Caco-2 (cell line): ENCODE measurements around the gene SYT14. TPM values are rescaled to one million over a fixed set of nuclear protein-coding genes. Genes with fewer than 3 reads are reported as not detected.
"Not testable (repeated sequence)": the region's sequence is repeated elsewhere in the genome, so short reads cannot be mapped to it uniquely, and the experiment has no call there.

Experiments
- BruUV-seq: library from RNA; stranded (reverse); fragments of 400-500 nt; replicated peaks from 2 replicates; lab custom pipeline; 2021; lab: Mats Ljungman, UMichigan
- CTCF ChIA-PET: fragments of 300-600 bp; sonication (Branson Sonifier 250); formaldehyde crosslinking; loops from one replicate; lab custom pipeline; 2022; ENCODE audit warnings: antibody characterized with exemption; lab: Charles Lee
- POLR2A ChIA-PET: fragments of 300-600 bp; sonication (Branson Sonifier 250); formaldehyde crosslinking; loops from one replicate; lab custom pipeline; 2022; ENCODE audit warnings: antibody characterized with exemption; lab: Charles Lee
- DNase-seq, 2 experiments: peaks; one replicate each; pipeline versions ENCODE4 v3.0.0 to v3.0.0-alpha.2; 2020 to 2022
- H3K27me3 ChIP-seq: replicated peaks from 2 replicates; pipeline ENCODE4 v1.6.0; 2011; ENCODE audit warnings: low read length; ENCODE audit not compliant: control insufficient read depth, insufficient read depth
- H3K36me3 ChIP-seq: 2 replicates; pipeline ENCODE4 v1.5.1; 2011; ENCODE audit warnings: low read length; ENCODE audit not compliant: control insufficient read depth, insufficient read depth
- H3K4me1 ChIP-seq: fragments of 250-450 bp; sonication (Bioruptor Pico); 2 replicates; pipeline ENCODE4 v1.5.1; 2020; ENCODE audit warnings: mild to moderate bottlenecking
- H3K4me3 ChIP-seq: 2 replicates; pipeline ENCODE4 v1.5.1; 2011; ENCODE audit warnings: low read depth, mild to moderate bottlenecking, control low read depth, low read length
- H3K9me3 ChIP-seq: fragments of 250-450 bp; sonication (Bioruptor Pico); 2 replicates; pipeline ENCODE4 v1.5.1; 2020; ENCODE audit warnings: mild to moderate bottlenecking, moderate library complexity
- H3K27ac Mint-ChIP-seq: one replicate; pipeline ENCODE4 v1.8.0; 2022; ENCODE audit warnings: mixed read lengths; ENCODE audit not compliant: unreplicated experiment
- H3K27me3 Mint-ChIP-seq: one replicate; pipeline ENCODE4 v1.8.0; 2022; ENCODE audit warnings: mixed read lengths; ENCODE audit not compliant: insufficient read depth, unreplicated experiment
- H3K36me3 Mint-ChIP-seq: one replicate; pipeline ENCODE4 v1.8.0; 2022; ENCODE audit warnings: mild to moderate bottlenecking, mixed read lengths; ENCODE audit not compliant: insufficient read depth, unreplicated experiment
- H3K4me1 Mint-ChIP-seq: one replicate; pipeline ENCODE4 v1.8.0; 2022; ENCODE audit warnings: low read depth, mixed read lengths; ENCODE audit not compliant: unreplicated experiment
- H3K4me3 Mint-ChIP-seq: one replicate; pipeline ENCODE4 v1.8.0; 2022; ENCODE audit warnings: mild to moderate bottlenecking, moderate library complexity, mixed read lengths; ENCODE audit not compliant: unreplicated experiment
- H3K9me3 Mint-ChIP-seq: one replicate; pipeline ENCODE4 v1.8.0; 2022; ENCODE audit warnings: mixed read lengths; ENCODE audit not compliant: unreplicated experiment
- intact Hi-C: fragments of 100-400 bp; cut with micrococcal nuclease; formaldehyde crosslinking; loops from one replicate; pipeline ENCODE4 v1.10.0; 2022; ENCODE audit not compliant: unreplicated experiment
- total RNA-seq: library from RNA; stranded (reverse); gene quantifications from 2 replicates; pipeline ENCODE4 v1.2.3, GENCODE V29; 2022
- TF ChIP-seq, protein P1 (sequence below), 2 experiments: fragments of 200-600 bp in 1 of 2; IDR thresholded peaks; 1 replicate in 1 of 2; 2 replicates in 1 of 2; pipeline versions ENCODE4 v1.5.1 to v1.8.0; 2011 to 2022; ENCODE audit warnings: antibody characterized with exemption in 1 of 2, control low read depth in 1 of 2, inconsistent platforms in 1 of 2, low read depth in 1 of 2, low read length in 1 of 2, mild to moderate bottlenecking in 1 of 2, moderate library complexity in 1 of 2; ENCODE audit not compliant: insufficient read depth in 1 of 2, severe bottlenecking in 1 of 2, unreplicated experiment in 1 of 2

SYT14 gene
- total RNA-seq, 1 experiment from 2014 or later, result 0.18 TPM

- no TSS peak for BruUV-seq
- intact Hi-C loops, result no loop called here
- POLR2A ChIA-PET, result no interaction called here
- Histone ChIP-seq H3K27me3 (no peaks in the 10 kb centered on the region; the same call in 1 of the 2 replicates), H3K36me3 (no peaks in the 10 kb centered on the region), H3K4me1 (no peaks in the 10 kb centered on the region), H3K4me3 (no peak overlapping the region), H3K9me3 (no peaks in the 10 kb centered on the region)
- Mint-ChIP-seq H3K36me3 (no peaks in the 10 kb centered on the region), H3K27me3 (peaks cover 3% of the 10 kb centered on the region), H3K9me3 (no peaks in the 10 kb centered on the region), H3K4me3 (no peak overlapping the region), H3K4me1 (no peaks in the 10 kb centered on the region), H3K27ac (no peak overlapping the region)
- CTCF ChIA-PET, result interaction anchor here (1.7 kb wide), 1 partner anchor 25 kb away, joined by 4 read pairs; no protein-coding TSS in a partner anchor
- TF ChIP-seq, protein P1, sequence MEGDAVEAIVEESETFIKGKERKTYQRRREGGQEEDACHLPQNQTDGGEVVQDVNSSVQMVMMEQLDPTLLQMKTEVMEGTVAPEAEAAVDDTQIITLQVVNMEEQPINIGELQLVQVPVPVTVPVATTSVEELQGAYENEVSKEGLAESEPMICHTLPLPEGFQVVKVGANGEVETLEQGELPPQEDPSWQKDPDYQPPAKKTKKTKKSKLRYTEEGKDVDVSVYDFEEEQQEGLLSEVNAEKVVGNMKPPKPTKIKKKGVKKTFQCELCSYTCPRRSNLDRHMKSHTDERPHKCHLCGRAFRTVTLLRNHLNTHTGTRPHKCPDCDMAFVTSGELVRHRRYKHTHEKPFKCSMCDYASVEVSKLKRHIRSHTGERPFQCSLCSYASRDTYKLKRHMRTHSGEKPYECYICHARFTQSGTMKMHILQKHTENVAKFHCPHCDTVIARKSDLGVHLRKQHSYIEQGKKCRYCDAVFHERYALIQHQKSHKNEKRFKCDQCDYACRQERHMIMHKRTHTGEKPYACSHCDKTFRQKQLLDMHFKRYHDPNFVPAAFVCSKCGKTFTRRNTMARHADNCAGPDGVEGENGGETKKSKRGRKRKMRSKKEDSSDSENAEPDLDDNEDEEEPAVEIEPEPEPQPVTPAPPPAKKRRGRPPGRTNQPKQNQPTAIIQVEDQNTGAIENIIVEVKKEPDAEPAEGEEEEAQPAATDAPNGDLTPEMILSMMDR (IDR thresholded peaks at IDR 0.05; ENCODE audit: insufficient read depth in 1 of 2, low read depth in 1 of 2, low read length in 1 of 2, severe bottlenecking in 1 of 2, unreplicated experiment in 1 of 2), result no peak
- no peak for DNase-seq
Observed at GRCh38 chr1:209900734-209901133, 37.3 kb upstream of the SYT14 start.

GRCh38 chr1:209901211-209901610, 36.8 kb upstream of the SYT14 start:
- H3K36me3 Mint-ChIP-seq, result no peaks in the 10 kb centered on the region
- TF ChIP-seq, protein P1 (IDR thresholded peaks at IDR 0.05; ENCODE audit: insufficient read depth in 1 of 2, low read depth in 1 of 2, low read length in 1 of 2, severe bottlenecking in 1 of 2, unreplicated experiment in 1 of 2), result no peak
- H3K9me3 Mint-ChIP-seq, result no peaks in the 10 kb centered on the region
- no peaks in the 10 kb centered on the region for H3K36me3 ChIP-seq
- no peak overlapping the region for H3K4me3 ChIP-seq
- DNase-seq, result no peak
- intact Hi-C loops, result no loop called here
- no peak overlapping the region for H3K4me3 Mint-ChIP-seq
- no peaks in the 10 kb centered on the region; the same call in 1 of the 2 replicates for H3K27me3 ChIP-seq
- CTCF ChIA-PET, result interaction anchor here (1.7 kb wide), 1 partner anchor 26 kb away, joined by 4 read pairs; no protein-coding TSS in a partner anchor
- peaks cover 3% of the 10 kb centered on the region for H3K27me3 Mint-ChIP-seq
- no peaks in the 10 kb centered on the region for H3K9me3 ChIP-seq
- no peak overlapping the region for H3K27ac Mint-ChIP-seq
- H3K4me1 ChIP-seq, result no peaks in the 10 kb centered on the region
- POLR2A ChIA-PET, result no interaction called here
- no peaks in the 10 kb centered on the region for H3K4me1 Mint-ChIP-seq
- BruUV-seq, result no TSS peak

DNA sequence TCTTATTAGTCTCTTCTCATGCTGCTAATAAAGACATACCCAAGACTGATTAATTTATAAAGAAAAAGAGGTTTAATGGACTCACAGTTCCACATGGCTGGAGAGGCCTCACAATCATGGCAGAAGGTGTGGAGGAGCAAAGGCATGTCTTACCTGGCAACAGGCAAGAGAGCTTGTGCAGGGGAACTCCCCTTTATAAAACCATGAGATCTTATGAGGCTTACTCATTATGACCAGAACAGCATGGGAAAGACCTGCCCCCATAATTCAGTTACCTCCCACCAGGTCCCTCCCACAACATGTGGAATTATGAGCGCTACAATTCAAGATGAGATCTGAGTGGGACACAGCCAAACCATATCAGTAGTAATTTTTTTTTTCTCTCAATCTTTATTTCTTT, 33.2 kb upstream of the SYT14 start:
- H3K4me1 Mint-ChIP-seq, intact Hi-C loops, H3K36me3 ChIP-seq, H3K4me3 ChIP-seq, H3K9me3 Mint-ChIP-seq, H3K4me1 ChIP-seq, H3K9me3 ChIP-seq, DNase-seq, H3K36me3 Mint-ChIP-seq, H3K27me3 Mint-ChIP-seq, H3K27ac Mint-ChIP-seq, H3K27me3 ChIP-seq, H3K4me3 Mint-ChIP-seq, POLR2A ChIA-PET, BruUV-seq: not testable (repeated sequence)
- CTCF ChIA-PET, result interaction anchor here (0.8 kb wide), 1 partner anchor 7 kb away, joined by 3 read pairs; no protein-coding TSS in a partner anchor
